Activated naive CD8-positive, alpha-beta T cell (primary cell): ENCODE results near the gene KCND2.

ENCODE experiments used
- H3K27ac Mint-ChIP-seq: one replicate; pipeline ENCODE4 v1.8.0; 2021; ENCODE audit warnings: mixed read lengths
- H3K27me3 Mint-ChIP-seq: one replicate; pipeline ENCODE4 v1.8.0; 2021; ENCODE audit warnings: mixed read lengths
- H3K36me3 Mint-ChIP-seq: one replicate; pipeline ENCODE4 v1.8.0; 2021; ENCODE audit warnings: mixed read lengths
- H3K4me1 Mint-ChIP-seq: one replicate; pipeline ENCODE4 v1.8.0; 2021; ENCODE audit warnings: low read depth, mixed read lengths
- H3K4me3 Mint-ChIP-seq: one replicate; pipeline ENCODE4 v1.8.0; 2021; ENCODE audit warnings: mild to moderate bottlenecking, mixed read lengths
- H3K9me3 Mint-ChIP-seq: one replicate; pipeline ENCODE4 v1.8.0; 2021; ENCODE audit warnings: low read depth, mixed read lengths

KCND2 gene

DNA sequence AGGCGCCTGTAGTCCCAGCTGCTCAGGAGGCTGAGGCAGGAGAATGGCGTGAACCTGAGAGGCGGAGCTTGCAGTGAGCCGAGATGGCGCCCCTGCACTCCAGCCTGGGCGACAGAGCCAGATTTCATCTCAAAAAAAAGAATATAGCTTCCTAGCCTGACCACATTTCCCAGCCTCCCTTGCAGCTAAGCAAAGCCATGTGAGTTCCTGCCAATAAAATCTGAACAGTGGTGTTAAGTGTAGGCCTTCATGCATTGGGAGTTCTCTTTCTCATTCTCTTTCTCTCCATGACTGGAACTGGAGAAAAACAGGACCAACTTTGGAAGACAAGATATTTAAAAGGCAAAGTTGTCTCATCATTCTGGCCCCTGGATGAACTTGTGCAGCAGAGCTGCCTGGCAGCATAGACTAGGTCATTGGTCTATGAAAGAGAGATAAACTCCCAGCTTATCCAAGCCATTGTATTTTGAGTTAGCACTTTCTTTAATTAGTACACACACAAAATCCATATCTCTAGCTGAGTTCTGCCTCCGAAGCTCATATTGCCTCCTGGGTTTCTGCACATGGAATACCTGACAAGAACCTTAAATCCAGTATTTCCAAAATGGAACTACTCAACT is 524.2 kb downstream of the KCND2 start:
- no peaks in the 10 kb centered on the region for H3K9me3 Mint-ChIP-seq
- H3K4me3 Mint-ChIP-seq: no peak overlapping the region
- H3K27me3 Mint-ChIP-seq: peaks cover 2% of the 10 kb centered on the region
- H3K27ac Mint-ChIP-seq: no peak overlapping the region
- no peaks in the 10 kb centered on the region for H3K4me1 Mint-ChIP-seq
- no peaks in the 10 kb centered on the region for H3K36me3 Mint-ChIP-seq

DNA sequence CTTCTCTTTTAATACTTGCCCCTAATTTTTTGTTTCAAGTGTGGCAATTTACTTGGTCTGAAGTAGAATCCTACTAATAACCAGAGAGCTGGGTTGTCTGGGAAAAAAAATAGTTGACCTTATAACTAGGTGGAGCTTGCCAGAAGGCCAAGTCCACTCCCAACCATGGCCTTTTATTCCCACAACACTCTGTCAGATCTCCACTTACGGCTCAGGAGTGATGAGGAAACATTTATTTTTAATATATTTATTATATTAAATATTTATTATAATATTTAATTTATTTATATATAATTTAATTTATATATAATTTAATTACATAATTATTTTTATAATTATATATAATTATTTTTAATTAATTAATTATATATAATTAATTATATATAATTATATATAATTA is 526.2 kb downstream of the KCND2 start:
- Mint-ChIP-seq H3K36me3 (no peaks in the 10 kb centered on the region), H3K27ac (no peak overlapping the region), H3K4me3 (no peak overlapping the region), H3K4me1 (no peaks in the 10 kb centered on the region), H3K9me3 (no peaks in the 10 kb centered on the region), H3K27me3 (peaks cover 4% of the 10 kb centered on the region)
